SK-N-SH (cell line): Measurements from ENCODE around the gene SPRYD3. TPM values are rescaled to one million over a fixed set of nuclear protein-coding genes. Genes with fewer than 3 reads are reported as not detected.

Experiments
- CTCF ChIA-PET: fragments of 300-600, 350-600 bp; formaldehyde crosslinking; extraction: SDS; loops from one replicate; lab custom pipeline; 2021; lab: Yijun Ruan, JAX
- POLR2A ChIA-PET: fragments of 350-600 bp; sonication (Branson Sonifier 250); formaldehyde crosslinking; extraction: SDS; loops from one replicate; lab custom pipeline; 2020; ENCODE audit warnings: antibody characterized with exemption, inconsistent platforms; lab: Yijun Ruan, JAX
- DNase-seq: peaks from one replicate; pipeline ENCODE4 v3.0.0; 2012
- H2AFZ ChIP-seq: fragments of 200-600 bp; sonication (generic); 2 replicates; pipeline ENCODE4 v1.8.1; 2016; ENCODE audit warnings: antibody characterized with exemption, mild to moderate bottlenecking, low read depth
- H3F3A ChIP-seq: fragments of 200-600 bp; sonication (generic); replicated peaks from 2 replicates; pipeline ENCODE3; 2016; ENCODE audit warnings: antibody characterized with exemption, mild to moderate bottlenecking; ENCODE audit not compliant: insufficient read depth
- H3K27ac ChIP-seq, 2 experiments: fragments of 200-500 bp in 1 of 2; fragments of 200-600 bp in 1 of 2; sonication (Bioruptor generic) in 1 of 2; sonication (generic), shearing (Covaris generic) in 1 of 2; 2 replicates each; pipeline versions ENCODE4 v1.5.1 to v1.6.1; 2014 to 2016; ENCODE audit warnings: low read depth in 2 of 2, inconsistent platforms in 1 of 2, low read length in 1 of 2, mild to moderate bottlenecking in 1 of 2, mixed read lengths in 1 of 2
- H3K27me3 ChIP-seq: fragments of 200-600 bp; sonication (generic), shearing (Covaris generic); 2 replicates; pipeline ENCODE4 v1.6.1; 2016; ENCODE audit warnings: mixed run types; ENCODE audit not compliant: insufficient read depth
- H3K36me3 ChIP-seq, 2 experiments: fragments of 200-500 bp in 1 of 2; fragments of 200-600 bp in 1 of 2; sonication (Bioruptor generic) in 1 of 2; sonication (generic) in 1 of 2; replicated peaks in 1 of 2; 2 replicates each; pipeline versions ENCODE3 to v1.5.1; 2014 to 2016; ENCODE audit warnings: low read length in 1 of 2, mild to moderate bottlenecking in 1 of 2; ENCODE audit not compliant: insufficient read depth in 2 of 2, control insufficient read depth in 1 of 2
- H3K4me1 ChIP-seq, 2 experiments: fragments of 200-500 bp in 1 of 2; fragments of 200-600 bp in 1 of 2; sonication (Bioruptor generic) in 1 of 2; sonication (generic), shearing (Covaris generic) in 1 of 2; 2 replicates each; pipeline versions ENCODE4 v1.5.1 to v1.6.1; 2014 to 2016; ENCODE audit warnings: low read depth in 1 of 2, low read length in 1 of 2, mixed run types in 1 of 2; ENCODE audit not compliant: insufficient read depth in 2 of 2, control insufficient read depth in 1 of 2
- H3K4me2 ChIP-seq: fragments of 200-600 bp; sonication (generic), shearing (Covaris generic); 2 replicates; pipeline ENCODE4 v1.6.1; 2017; ENCODE audit warnings: mixed run types
- H3K4me3 ChIP-seq, 2 experiments: fragments of 200-500 bp in 1 of 2; fragments of 200-600 bp in 1 of 2; sonication (Bioruptor generic) in 1 of 2; sonication (generic), shearing (Covaris generic) in 1 of 2; 2 replicates each; pipeline versions ENCODE4 v1.5.1 to v1.8.1; 2014 to 2016; ENCODE audit warnings: low read depth in 2 of 2, inconsistent platforms in 1 of 2, low read length in 1 of 2, mild to moderate bottlenecking in 1 of 2, mixed read lengths in 1 of 2, moderate library complexity in 1 of 2
- H3K79me2 ChIP-seq: fragments of 200-600 bp; sonication (generic); 2 replicates; pipeline ENCODE4 v1.8.1; 2017; ENCODE audit warnings: mild to moderate bottlenecking; ENCODE audit not compliant: insufficient read depth
- H3K9ac ChIP-seq: fragments of 200-600 bp; sonication (generic); 2 replicates; pipeline ENCODE4 v1.6.1; 2017; ENCODE audit warnings: mixed run types
- H3K9me2 ChIP-seq: fragments of 200-600 bp; sonication (generic); 2 replicates; pipeline ENCODE4 v1.6.1; 2017; ENCODE audit warnings: mixed run types
- H3K9me3 ChIP-seq: fragments of 200-600 bp; sonication (generic); 2 replicates; pipeline ENCODE4 v1.6.1; 2017; ENCODE audit warnings: mixed run types, mild to moderate bottlenecking, moderate library complexity
- H4K20me1 ChIP-seq: fragments of 200-600 bp; sonication (generic); 2 replicates; pipeline ENCODE4 v1.6.1; 2017; ENCODE audit warnings: mild to moderate bottlenecking, mixed run types; ENCODE audit not compliant: insufficient read depth
- CHD2 ChIP-seq: fragments of 150-350 bp; IDR thresholded peaks from 2 replicates; pipeline ENCODE4 v1.6.1; 2018; ENCODE audit warnings: low read length; ENCODE audit not compliant: partially characterized antibody
- ELF1 ChIP-seq: IDR thresholded peaks from 2 replicates; pipeline ENCODE4 v1.4.0; 2012
- FOXJ3 ChIP-seq: sonication (generic); formaldehyde crosslinking; IDR thresholded peaks from 2 replicates; pipeline ENCODE4 v1.5.1; 2020; ENCODE audit warnings: mild to moderate bottlenecking, missing genetic modification reagents
- FOXM1 ChIP-seq: IDR thresholded peaks from 2 replicates; pipeline ENCODE4 v1.4.0; 2012; ENCODE audit warnings: low read depth, mild to moderate bottlenecking
- GABPA ChIP-seq: IDR thresholded peaks from 2 replicates; pipeline ENCODE4 v1.4.0; 2012; ENCODE audit warnings: low read depth, mild to moderate bottlenecking
- GATA2 ChIP-seq: sonication (generic); formaldehyde crosslinking; IDR thresholded peaks from 2 replicates; pipeline ENCODE4 v1.5.0; 2020; ENCODE audit warnings: mild to moderate bottlenecking, missing genetic modification reagents
- JUND ChIP-seq: IDR thresholded peaks from 2 replicates; pipeline ENCODE4 v1.4.0; 2012
- MEF2A ChIP-seq: IDR thresholded peaks from 2 replicates; pipeline ENCODE4 v1.4.0; 2012; ENCODE audit warnings: low read depth, borderline replicate concordance
- MXI1 ChIP-seq: IDR thresholded peaks from 2 replicates; pipeline ENCODE4 v1.6.1; 2012; ENCODE audit warnings: mild to moderate bottlenecking, low read depth, low read length, improper control_type of control experiment
- RAD21 ChIP-seq: IDR thresholded peaks from 2 replicates; pipeline ENCODE4 v1.6.1; 2012; ENCODE audit warnings: mild to moderate bottlenecking, low read length
- RCOR1 ChIP-seq: fragments of 150-350 bp; IDR thresholded peaks from 2 replicates; pipeline ENCODE4 v1.6.1; 2017; ENCODE audit warnings: antibody characterized with exemption, low read length
- RFX5 ChIP-seq: IDR thresholded peaks from 2 replicates; pipeline ENCODE4 v1.6.1; 2012; ENCODE audit warnings: mild to moderate bottlenecking, improper control_type of control experiment, low read length
- RXRA ChIP-seq: IDR thresholded peaks from 2 replicates; pipeline ENCODE4 v1.4.0; 2012; ENCODE audit warnings: low read depth, mild to moderate bottlenecking, borderline replicate concordance
- SIN3A ChIP-seq: IDR thresholded peaks from 2 replicates; pipeline ENCODE4 v1.6.1; 2012; ENCODE audit warnings: low read depth, mild to moderate bottlenecking, low read length, moderate library complexity, borderline replicate concordance
- TAF1 ChIP-seq: IDR thresholded peaks from 2 replicates; pipeline ENCODE4 v1.6.1; 2012; ENCODE audit warnings: low read depth, mild to moderate bottlenecking, low read length, moderate library complexity, borderline replicate concordance
- TCF12 ChIP-seq: IDR thresholded peaks from 2 replicates; pipeline ENCODE4 v1.4.0; 2012
- TEAD4 ChIP-seq: IDR thresholded peaks from 2 replicates; pipeline ENCODE4 v1.4.0; 2012; ENCODE audit warnings: mild to moderate bottlenecking, borderline replicate concordance; ENCODE audit not compliant: insufficient read depth
- WGBS: methylation state at CpG from one replicate; pipeline ENCODE4 v1.1.6; 2017; ENCODE audit warnings: low lambda C conversion rate; 5-methylcytosine and 5-hydroxymethylcytosine counted together
- polyA plus RNA-seq, 3 experiments: library from polyadenylated mRNA; depleted of rRNA; stranded (reverse); fragments of >200 nt; gene quantifications; 2 replicates each; pipeline ENCODE4 v1.2.3, GENCODE V29; 2012
- TF ChIP-seq, protein P1 (sequence below): fragments of 150-350 bp; IDR thresholded peaks from 2 replicates; pipeline ENCODE4 v1.6.1; 2017; ENCODE audit warnings: antibody characterized with exemption, low read length, low read depth, borderline replicate concordance
- TF ChIP-seq, protein P2 (sequence below): IDR thresholded peaks from 2 replicates; pipeline ENCODE4 v1.4.0; 2012; ENCODE audit warnings: low read depth, borderline replicate concordance
- TF ChIP-seq, protein P3 (sequence below): IDR thresholded peaks from 2 replicates; pipeline ENCODE4 v1.4.0; 2012; ENCODE audit warnings: low read depth, borderline replicate concordance

The SPRYD3 gene
- polyA plus RNA-seq, 1 of the 3 experiments (the other 2 are of a cell fraction) = 20.3 TPM

DNA sequence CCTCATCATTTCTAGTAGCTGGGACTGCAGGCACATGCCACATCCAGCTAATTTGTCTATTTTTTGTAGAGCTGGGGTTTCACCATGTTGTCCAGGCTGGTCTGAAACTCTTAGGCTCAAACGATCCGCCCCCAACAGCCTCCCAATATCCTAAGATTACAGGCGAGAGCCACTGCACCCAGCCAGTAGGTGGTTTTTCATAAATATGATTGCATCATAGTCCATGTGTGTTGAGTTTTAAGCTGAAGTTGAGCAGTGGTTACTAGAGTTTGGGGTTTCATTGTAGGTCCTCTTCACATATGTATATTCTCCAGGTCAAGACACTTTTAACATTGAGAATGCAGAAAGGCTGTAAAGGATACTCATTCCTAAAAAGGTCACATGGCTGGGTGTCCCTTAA lies 42.4 kb downstream of the SPRYD3 start:
- Histone ChIP-seq H3K9ac (no peak overlapping the region), H3K27ac (no peak overlapping the region), H3K79me2 (peaks cover 29% of the 10 kb centered on the region), H4K20me1 (no peaks in the 10 kb centered on the region), H3F3A (peaks cover 32% of the 10 kb centered on the region), H3K4me2 (no peak overlapping the region), H3K4me1 (no peaks in the 10 kb centered on the region), H3K4me3 (no peak overlapping the region), H2AFZ (no peak overlapping the region), H3K9me2 (no peaks in the 10 kb centered on the region), H3K9me3 (no peaks in the 10 kb centered on the region), H3K36me3 (peaks cover 55 to 71% of the 10 kb centered on the region in 2 experiments), H3K27me3 (no peaks in the 10 kb centered on the region)
- 97% methylated on average over 3 of the region's 3 CpGs for WGBS
- ChIA-PET CTCF (interaction anchor here (1.2 to 6.5 kb wide), 2 partner anchors 11 to 29 kb away, joined by 4 to 47 read pairs; partner anchors contain the start of gene TNS2), POLR2A (no interaction called here)
- TF ChIP-seq TCF12 = no peak
- TF ChIP-seq FOXJ3 (CRISPR knock-in tag) = no peak
- TF ChIP-seq, protein P1, sequence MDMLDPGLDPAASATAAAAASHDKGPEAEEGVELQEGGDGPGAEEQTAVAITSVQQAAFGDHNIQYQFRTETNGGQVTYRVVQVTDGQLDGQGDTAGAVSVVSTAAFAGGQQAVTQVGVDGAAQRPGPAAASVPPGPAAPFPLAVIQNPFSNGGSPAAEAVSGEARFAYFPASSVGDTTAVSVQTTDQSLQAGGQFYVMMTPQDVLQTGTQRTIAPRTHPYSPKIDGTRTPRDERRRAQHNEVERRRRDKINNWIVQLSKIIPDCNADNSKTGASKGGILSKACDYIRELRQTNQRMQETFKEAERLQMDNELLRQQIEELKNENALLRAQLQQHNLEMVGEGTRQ = no peak
- TF ChIP-seq CHD2 = no peak
- no peak for TF ChIP-seq RFX5
- no peak for TF ChIP-seq JUND
- TF ChIP-seq MEF2A = no peak
- TF ChIP-seq RAD21 = no peak
- TF ChIP-seq RXRA = no peak
- no peak for TF ChIP-seq SIN3A
- no peak for TF ChIP-seq FOXM1
- TF ChIP-seq, protein P2, sequence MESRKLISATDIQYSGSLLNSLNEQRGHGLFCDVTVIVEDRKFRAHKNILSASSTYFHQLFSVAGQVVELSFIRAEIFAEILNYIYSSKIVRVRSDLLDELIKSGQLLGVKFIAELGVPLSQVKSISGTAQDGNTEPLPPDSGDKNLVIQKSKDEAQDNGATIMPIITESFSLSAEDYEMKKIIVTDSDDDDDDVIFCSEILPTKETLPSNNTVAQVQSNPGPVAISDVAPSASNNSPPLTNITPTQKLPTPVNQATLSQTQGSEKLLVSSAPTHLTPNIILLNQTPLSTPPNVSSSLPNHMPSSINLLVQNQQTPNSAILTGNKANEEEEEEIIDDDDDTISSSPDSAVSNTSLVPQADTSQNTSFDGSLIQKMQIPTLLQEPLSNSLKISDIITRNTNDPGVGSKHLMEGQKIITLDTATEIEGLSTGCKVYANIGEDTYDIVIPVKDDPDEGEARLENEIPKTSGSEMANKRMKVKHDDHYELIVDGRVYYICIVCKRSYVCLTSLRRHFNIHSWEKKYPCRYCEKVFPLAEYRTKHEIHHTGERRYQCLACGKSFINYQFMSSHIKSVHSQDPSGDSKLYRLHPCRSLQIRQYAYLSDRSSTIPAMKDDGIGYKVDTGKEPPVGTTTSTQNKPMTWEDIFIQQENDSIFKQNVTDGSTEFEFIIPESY = no peak
- TF ChIP-seq GATA2 = no peak
- no peak for TF ChIP-seq MXI1
- no peak for TF ChIP-seq RCOR1
- TF ChIP-seq, protein P3, sequence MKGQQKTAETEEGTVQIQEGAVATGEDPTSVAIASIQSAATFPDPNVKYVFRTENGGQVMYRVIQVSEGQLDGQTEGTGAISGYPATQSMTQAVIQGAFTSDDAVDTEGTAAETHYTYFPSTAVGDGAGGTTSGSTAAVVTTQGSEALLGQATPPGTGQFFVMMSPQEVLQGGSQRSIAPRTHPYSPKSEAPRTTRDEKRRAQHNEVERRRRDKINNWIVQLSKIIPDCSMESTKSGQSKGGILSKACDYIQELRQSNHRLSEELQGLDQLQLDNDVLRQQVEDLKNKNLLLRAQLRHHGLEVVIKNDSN = no peak
- no peak for TF ChIP-seq ELF1
- TF ChIP-seq GABPA = no peak
- TF ChIP-seq TAF1 = no peak
- TF ChIP-seq TEAD4 = no peak
- DNase-seq = no peak
